ENCODE results near the gene SND1.

DNA sequence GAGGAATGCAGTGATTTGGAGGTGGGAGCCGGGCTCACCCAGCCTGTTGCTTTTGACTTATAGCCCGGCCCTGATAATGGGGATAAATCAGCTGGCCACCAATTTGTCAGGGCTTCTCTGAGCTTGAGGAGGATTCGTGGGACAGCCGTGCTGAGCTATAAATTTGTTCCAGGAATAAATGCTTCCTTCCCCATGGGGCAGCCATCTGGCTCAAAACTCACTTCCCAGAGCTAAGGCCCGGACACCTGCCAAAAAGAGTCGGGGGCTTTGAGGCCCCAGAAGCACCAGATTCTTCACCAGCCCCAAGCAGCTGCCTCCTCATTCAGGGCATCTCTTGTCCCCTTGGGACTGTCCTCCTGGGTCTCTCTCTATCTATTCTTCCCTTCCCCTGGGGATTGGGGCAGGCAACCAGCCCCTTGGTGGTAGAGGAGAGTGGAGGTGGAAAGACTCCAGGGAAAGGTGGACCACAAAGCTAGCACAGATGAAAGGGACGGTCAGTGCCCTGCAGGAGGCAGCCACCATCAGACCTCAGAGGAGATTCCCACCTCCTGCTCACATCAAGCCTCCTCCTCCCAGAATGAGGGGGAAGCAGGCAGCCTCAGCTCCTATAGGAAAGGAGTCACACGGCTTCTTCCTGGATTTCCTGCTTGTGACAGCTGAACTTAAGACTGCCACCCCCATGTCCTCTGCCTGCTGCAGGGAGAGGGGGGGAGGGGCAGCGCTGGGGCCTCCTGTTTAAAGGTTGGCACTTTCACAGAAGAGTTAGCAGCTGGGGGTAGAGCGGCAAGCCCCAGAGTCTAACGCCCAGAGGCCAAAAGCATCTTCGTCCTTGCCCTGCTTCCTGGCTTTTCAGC lies 423.5 kb downstream of the SND1 start:
- TF ChIP-seq KLF16 (tag by site-specific recombination; IDR thresholded peaks at IDR 0.05) (no peak), ZFHX2 (tag by site-specific recombination; conservative IDR thresholded peaks at IDR 0.05) (no peak), ZNF777 (tag by site-specific recombination; IDR thresholded peaks at IDR 0.05; ENCODE audit: borderline replicate concordance) (no peak), ZBTB20 (tag by site-specific recombination; IDR thresholded peaks at IDR 0.05) (no peak), FEZF1 (tag by site-specific recombination; IDR thresholded peaks at IDR 0.05) (no peak), ZNF561 (tag by site-specific recombination; IDR thresholded peaks at IDR 0.05; ENCODE audit: borderline replicate concordance) (no peak), ZNF626 (tag by site-specific recombination; IDR thresholded peaks at IDR 0.05) (no peak)
- TF ChIP-seq, protein P1, sequence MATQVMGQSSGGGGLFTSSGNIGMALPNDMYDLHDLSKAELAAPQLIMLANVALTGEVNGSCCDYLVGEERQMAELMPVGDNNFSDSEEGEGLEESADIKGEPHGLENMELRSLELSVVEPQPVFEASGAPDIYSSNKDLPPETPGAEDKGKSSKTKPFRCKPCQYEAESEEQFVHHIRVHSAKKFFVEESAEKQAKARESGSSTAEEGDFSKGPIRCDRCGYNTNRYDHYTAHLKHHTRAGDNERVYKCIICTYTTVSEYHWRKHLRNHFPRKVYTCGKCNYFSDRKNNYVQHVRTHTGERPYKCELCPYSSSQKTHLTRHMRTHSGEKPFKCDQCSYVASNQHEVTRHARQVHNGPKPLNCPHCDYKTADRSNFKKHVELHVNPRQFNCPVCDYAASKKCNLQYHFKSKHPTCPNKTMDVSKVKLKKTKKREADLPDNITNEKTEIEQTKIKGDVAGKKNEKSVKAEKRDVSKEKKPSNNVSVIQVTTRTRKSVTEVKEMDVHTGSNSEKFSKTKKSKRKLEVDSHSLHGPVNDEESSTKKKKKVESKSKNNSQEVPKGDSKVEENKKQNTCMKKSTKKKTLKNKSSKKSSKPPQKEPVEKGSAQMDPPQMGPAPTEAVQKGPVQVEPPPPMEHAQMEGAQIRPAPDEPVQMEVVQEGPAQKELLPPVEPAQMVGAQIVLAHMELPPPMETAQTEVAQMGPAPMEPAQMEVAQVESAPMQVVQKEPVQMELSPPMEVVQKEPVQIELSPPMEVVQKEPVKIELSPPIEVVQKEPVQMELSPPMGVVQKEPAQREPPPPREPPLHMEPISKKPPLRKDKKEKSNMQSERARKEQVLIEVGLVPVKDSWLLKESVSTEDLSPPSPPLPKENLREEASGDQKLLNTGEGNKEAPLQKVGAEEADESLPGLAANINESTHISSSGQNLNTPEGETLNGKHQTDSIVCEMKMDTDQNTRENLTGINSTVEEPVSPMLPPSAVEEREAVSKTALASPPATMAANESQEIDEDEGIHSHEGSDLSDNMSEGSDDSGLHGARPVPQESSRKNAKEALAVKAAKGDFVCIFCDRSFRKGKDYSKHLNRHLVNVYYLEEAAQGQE (tag by site-specific recombination; IDR thresholded peaks at IDR 0.05), result no peak
- TF ChIP-seq, protein P2, sequence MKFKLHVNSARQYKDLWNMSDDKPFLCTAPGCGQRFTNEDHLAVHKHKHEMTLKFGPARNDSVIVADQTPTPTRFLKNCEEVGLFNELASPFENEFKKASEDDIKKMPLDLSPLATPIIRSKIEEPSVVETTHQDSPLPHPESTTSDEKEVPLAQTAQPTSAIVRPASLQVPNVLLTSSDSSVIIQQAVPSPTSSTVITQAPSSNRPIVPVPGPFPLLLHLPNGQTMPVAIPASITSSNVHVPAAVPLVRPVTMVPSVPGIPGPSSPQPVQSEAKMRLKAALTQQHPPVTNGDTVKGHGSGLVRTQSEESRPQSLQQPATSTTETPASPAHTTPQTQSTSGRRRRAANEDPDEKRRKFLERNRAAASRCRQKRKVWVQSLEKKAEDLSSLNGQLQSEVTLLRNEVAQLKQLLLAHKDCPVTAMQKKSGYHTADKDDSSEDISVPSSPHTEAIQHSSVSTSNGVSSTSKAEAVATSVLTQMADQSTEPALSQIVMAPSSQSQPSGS (tag by site-specific recombination; IDR thresholded peaks at IDR 0.05; ENCODE audit: low read depth), result no peak
- TF ChIP-seq, protein P3, sequence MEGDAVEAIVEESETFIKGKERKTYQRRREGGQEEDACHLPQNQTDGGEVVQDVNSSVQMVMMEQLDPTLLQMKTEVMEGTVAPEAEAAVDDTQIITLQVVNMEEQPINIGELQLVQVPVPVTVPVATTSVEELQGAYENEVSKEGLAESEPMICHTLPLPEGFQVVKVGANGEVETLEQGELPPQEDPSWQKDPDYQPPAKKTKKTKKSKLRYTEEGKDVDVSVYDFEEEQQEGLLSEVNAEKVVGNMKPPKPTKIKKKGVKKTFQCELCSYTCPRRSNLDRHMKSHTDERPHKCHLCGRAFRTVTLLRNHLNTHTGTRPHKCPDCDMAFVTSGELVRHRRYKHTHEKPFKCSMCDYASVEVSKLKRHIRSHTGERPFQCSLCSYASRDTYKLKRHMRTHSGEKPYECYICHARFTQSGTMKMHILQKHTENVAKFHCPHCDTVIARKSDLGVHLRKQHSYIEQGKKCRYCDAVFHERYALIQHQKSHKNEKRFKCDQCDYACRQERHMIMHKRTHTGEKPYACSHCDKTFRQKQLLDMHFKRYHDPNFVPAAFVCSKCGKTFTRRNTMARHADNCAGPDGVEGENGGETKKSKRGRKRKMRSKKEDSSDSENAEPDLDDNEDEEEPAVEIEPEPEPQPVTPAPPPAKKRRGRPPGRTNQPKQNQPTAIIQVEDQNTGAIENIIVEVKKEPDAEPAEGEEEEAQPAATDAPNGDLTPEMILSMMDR (tag by site-specific recombination; IDR thresholded peaks at IDR 0.05), result no peak
